ENCODE results near the gene CCNT1.
"Not testable (repeated sequence)": the region's sequence is repeated elsewhere in the genome, so short reads cannot be mapped to it uniquely, and the experiment has no call there.

GRCh38 chr12:48645354-48645753 lies 71.2 kb downstream of the CCNT1 start:
- not testable (repeated sequence) for TF ChIP-seq EZH2 (IDR thresholded peaks at IDR 0.05; ENCODE audit: insufficient read depth, poor library complexity, severe bottlenecking); EZH2phosphoT487 (IDR thresholded peaks at IDR 0.05; ENCODE audit: insufficient read depth, low read depth)
